Osteoblast (primary cell): ENCODE data around the gene HDAC4. TPM values are rescaled to one million over a fixed set of nuclear protein-coding genes. Genes with fewer than 3 reads are reported as not detected.

Source experiments
- DNase-seq: peaks from one replicate; pipeline ENCODE4 v3.0.0; 2011; ENCODE audit warnings: low spot score, mixed read lengths; ENCODE audit not compliant: insufficient read length; ENCODE audit errors: missing footprints
- H2AFZ ChIP-seq: 2 replicates; pipeline ENCODE4 v1.6.0; 2011; ENCODE audit warnings: mild to moderate bottlenecking, low read length
- H3K27ac ChIP-seq: 2 replicates; pipeline ENCODE4 v1.5.1; 2011; ENCODE audit warnings: mild to moderate bottlenecking, low read depth, low read length, moderate library complexity
- H3K27me3 ChIP-seq: 2 replicates; pipeline ENCODE4 v1.6.0; 2012; ENCODE audit warnings: mild to moderate bottlenecking, control low read depth, inconsistent platforms, low read length, moderate library complexity; ENCODE audit not compliant: insufficient read depth
- H3K36me3 ChIP-seq: 2 replicates; pipeline ENCODE4 v1.5.1; 2011; ENCODE audit warnings: mild to moderate bottlenecking, low read length, control low read depth, moderate library complexity; ENCODE audit not compliant: insufficient read depth
- H3K4me1 ChIP-seq: 2 replicates; pipeline ENCODE4 v1.5.1; 2011; ENCODE audit warnings: mild to moderate bottlenecking, low read length, control low read depth, moderate library complexity; ENCODE audit not compliant: insufficient read depth
- H3K4me2 ChIP-seq: 2 replicates; pipeline ENCODE4 v1.6.0; 2011; ENCODE audit warnings: mild to moderate bottlenecking, low read length; ENCODE audit not compliant: insufficient read depth
- H3K4me3 ChIP-seq: fragments of 200-600 bp; sonication (generic); 3 replicates; pipeline ENCODE4 v1.5.1; 2012; ENCODE audit warnings: mild to moderate bottlenecking, low read length, inconsistent platforms; ENCODE audit not compliant: insufficient read depth
- H3K79me2 ChIP-seq: 2 replicates; pipeline ENCODE4 v1.6.0; 2012; ENCODE audit warnings: mild to moderate bottlenecking, low read length, control low read depth, inconsistent platforms; ENCODE audit not compliant: insufficient read depth
- H3K9me3 ChIP-seq: 2 replicates; pipeline ENCODE4 v1.5.1; 2011; ENCODE audit warnings: low read depth, low read length, control low read depth
- H4K20me1 ChIP-seq: 2 replicates; pipeline ENCODE4 v1.6.0; 2012; ENCODE audit warnings: mild to moderate bottlenecking, low read length, control low read depth; ENCODE audit not compliant: insufficient read depth
- total RNA-seq: library from RNA; depleted of rRNA; stranded (reverse); fragments of >200 nt; gene quantifications from 2 replicates; pipeline ENCODE4 v1.2.3, GENCODE V29; 2012
- TF ChIP-seq, protein P1 (sequence below): IDR thresholded peaks from 2 replicates; pipeline ENCODE4 v1.5.1; 2011; ENCODE audit warnings: mild to moderate bottlenecking, low read depth, low read length, moderate library complexity; ENCODE audit errors: extremely low read depth

HDAC4 gene
- total RNA-seq, 1 donor, result 30.8 TPM

DNA sequence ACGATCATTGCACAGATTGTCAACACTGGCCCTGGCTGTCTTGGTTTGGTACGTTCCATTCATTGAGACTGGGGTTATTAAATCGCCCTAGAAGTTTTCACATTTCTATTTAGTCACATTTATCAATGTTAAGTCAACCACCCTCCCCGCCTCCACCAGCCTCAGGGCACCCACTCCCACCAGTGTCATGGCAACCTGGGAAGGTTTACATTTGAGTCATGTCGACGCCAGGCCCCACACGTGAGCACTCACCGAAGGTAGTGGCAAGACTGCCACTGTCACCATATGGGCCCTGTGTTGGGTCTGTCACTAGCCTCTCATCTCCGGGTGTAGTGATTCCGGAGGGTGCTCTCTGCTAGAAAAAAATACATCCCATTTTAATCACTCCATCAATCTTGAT lies 358.8 kb downstream of the HDAC4 start:
- H3K27me3 ChIP-seq, result no peaks in the 10 kb centered on the region
- no peaks in the 10 kb centered on the region for H4K20me1 ChIP-seq
- H3K36me3 ChIP-seq, result no peaks in the 10 kb centered on the region
- no peaks in the 10 kb centered on the region for H3K4me1 ChIP-seq
- no peak overlapping the region for H2AFZ ChIP-seq
- TF ChIP-seq, protein P1, sequence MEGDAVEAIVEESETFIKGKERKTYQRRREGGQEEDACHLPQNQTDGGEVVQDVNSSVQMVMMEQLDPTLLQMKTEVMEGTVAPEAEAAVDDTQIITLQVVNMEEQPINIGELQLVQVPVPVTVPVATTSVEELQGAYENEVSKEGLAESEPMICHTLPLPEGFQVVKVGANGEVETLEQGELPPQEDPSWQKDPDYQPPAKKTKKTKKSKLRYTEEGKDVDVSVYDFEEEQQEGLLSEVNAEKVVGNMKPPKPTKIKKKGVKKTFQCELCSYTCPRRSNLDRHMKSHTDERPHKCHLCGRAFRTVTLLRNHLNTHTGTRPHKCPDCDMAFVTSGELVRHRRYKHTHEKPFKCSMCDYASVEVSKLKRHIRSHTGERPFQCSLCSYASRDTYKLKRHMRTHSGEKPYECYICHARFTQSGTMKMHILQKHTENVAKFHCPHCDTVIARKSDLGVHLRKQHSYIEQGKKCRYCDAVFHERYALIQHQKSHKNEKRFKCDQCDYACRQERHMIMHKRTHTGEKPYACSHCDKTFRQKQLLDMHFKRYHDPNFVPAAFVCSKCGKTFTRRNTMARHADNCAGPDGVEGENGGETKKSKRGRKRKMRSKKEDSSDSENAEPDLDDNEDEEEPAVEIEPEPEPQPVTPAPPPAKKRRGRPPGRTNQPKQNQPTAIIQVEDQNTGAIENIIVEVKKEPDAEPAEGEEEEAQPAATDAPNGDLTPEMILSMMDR, result no peak
- H3K79me2 ChIP-seq, result no peaks in the 10 kb centered on the region
- H3K27ac ChIP-seq, result no peak overlapping the region
- no peak for DNase-seq
- H3K4me3 ChIP-seq, result no peak overlapping the region
- no peak overlapping the region for H3K4me2 ChIP-seq
- H3K9me3 ChIP-seq, result no peaks in the 10 kb centered on the region

DNA sequence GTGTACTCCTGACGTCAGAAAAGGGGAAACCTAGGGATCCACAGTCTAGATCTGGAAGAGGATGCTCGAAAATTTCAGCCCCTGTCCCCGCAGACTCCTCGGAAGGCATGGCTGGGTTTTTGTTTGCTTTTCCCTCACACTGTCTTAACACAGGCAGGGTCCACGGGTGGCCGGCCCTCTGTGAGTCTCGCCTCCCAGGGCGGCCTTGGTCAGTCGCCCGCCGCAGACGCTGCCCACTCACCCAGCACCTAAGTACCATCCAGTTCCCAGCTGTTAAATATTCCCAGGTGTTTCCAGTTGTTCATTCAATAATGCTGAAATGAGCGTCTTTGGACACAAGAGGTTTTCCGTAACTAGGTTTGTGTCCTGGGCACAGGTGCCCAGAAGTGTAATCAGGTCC lies 359.8 kb downstream of the HDAC4 start:
- H3K27me3 ChIP-seq, result no peaks in the 10 kb centered on the region
- no peak overlapping the region for H3K4me3 ChIP-seq
- H2AFZ ChIP-seq, result no peak overlapping the region
- no peak for DNase-seq
- H3K9me3 ChIP-seq, result no peaks in the 10 kb centered on the region
- no peak overlapping the region for H3K4me2 ChIP-seq
- no peaks in the 10 kb centered on the region for H3K4me1 ChIP-seq
- no peaks in the 10 kb centered on the region for H3K79me2 ChIP-seq
- TF ChIP-seq, protein P1, result no peak
- no peak overlapping the region for H3K27ac ChIP-seq
- no peaks in the 10 kb centered on the region for H3K36me3 ChIP-seq
- no peaks in the 10 kb centered on the region for H4K20me1 ChIP-seq

DNA sequence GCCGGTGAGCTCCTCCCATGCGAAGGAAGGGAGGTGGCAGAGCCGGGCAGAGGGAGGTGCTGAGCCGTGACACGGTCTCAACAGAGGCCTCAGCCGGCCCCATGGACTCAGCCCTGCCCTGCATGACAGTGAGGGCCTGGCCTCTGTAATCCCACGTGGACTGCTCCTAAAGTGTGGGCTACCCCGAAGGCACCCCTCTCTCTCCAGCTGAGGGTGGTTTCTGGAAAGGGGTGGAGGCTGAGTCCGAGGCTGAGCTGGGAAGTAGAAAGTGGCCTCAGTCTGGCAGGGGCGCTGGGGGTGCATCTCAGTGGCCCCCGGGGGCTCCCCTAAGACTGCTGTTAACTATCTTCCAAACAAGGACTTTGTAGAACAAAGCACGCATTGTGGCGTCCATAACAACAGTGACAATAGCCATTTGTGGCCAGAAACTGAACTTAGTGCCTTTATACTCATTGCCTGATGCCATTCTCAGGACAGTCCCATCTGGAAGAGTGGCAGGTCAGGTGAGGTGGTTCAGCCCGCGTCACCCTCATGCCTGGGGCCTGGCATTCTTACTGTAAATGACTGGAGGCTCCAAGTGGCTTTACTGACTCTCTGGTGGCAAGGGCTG lies 360.6 kb downstream of the HDAC4 start:
- no peaks in the 10 kb centered on the region for H3K36me3 ChIP-seq
- no peak overlapping the region for H3K4me3 ChIP-seq
- no peaks in the 10 kb centered on the region for H4K20me1 ChIP-seq
- TF ChIP-seq, protein P1, result no peak
- no peaks in the 10 kb centered on the region for H3K9me3 ChIP-seq
- DNase-seq, result no peak
- H3K4me2 ChIP-seq, result no peak overlapping the region
- H2AFZ ChIP-seq, result no peak overlapping the region
- no peak overlapping the region for H3K27ac ChIP-seq
- H3K79me2 ChIP-seq, result no peaks in the 10 kb centered on the region
- no peaks in the 10 kb centered on the region for H3K4me1 ChIP-seq
- H3K27me3 ChIP-seq, result no peaks in the 10 kb centered on the region

DNA sequence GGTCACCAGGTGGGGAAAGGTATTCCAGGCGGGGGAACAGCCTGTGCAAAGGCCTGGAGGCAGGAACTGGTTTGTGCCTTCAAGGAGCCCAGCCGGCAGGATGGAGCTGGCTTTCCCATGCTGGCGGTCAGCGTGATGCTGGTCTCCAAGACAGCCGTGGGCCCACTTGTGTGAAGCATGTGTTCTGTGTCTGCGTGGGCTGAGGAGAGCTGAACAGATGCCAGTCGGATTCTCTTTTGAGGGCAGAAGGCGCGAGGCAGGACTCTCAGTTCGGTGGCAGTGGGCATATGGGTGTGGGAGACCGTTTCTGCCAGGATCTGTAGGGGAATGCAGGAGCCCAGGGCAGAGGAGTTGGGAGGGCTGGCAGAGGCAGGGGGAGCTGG lies 361.4 kb downstream of the HDAC4 start:
- Histone ChIP-seq H3K4me3 (no peak overlapping the region), H3K36me3 (no peaks in the 10 kb centered on the region)
- TF ChIP-seq, protein P1, result no peak

More for the DNA sequence above, 361.4 kb downstream of the HDAC4 start:
- H3K27me3 ChIP-seq, result no peaks in the 10 kb centered on the region
- H2AFZ ChIP-seq, result no peak overlapping the region
- no peaks in the 10 kb centered on the region for H3K4me1 ChIP-seq
- DNase-seq, result no peak
- H3K4me2 ChIP-seq, result no peak overlapping the region
- no peaks in the 10 kb centered on the region for H4K20me1 ChIP-seq
- H3K27ac ChIP-seq, result no peak overlapping the region
- no peaks in the 10 kb centered on the region for H3K79me2 ChIP-seq
- H3K9me3 ChIP-seq, result no peaks in the 10 kb centered on the region
